Keratinocyte (primary cell): ENCODE data around the gene SLC7A7.

Experiments
- CTCF ChIP-seq, 3 experiments: IDR thresholded peaks in 1 of 3; conservative IDR thresholded peaks in 1 of 3; optimal IDR thresholded peaks in 1 of 3; 2 replicates in 2 of 3; 3 replicates in 1 of 3; pipeline versions ENCODE3 to v1.5.1; 2011; ENCODE audit warnings: low read length in 3 of 3, mild to moderate bottlenecking in 3 of 3, moderate library complexity in 2 of 3, control low read depth in 1 of 3, inconsistent platforms in 1 of 3; ENCODE audit not compliant: insufficient read depth in 2 of 3; ENCODE audit errors: extremely low read depth in 1 of 3
- EZH2 ChIP-seq: IDR thresholded peaks from one replicate; pipeline ENCODE4 v1.6.1; 2012; ENCODE audit warnings: inconsistent platforms, mild to moderate bottlenecking, low read length, moderate library complexity

GRCh38 chr14:22841311-22841710 lies 26.1 kb upstream of the SLC7A7 start:
- TF ChIP-seq CTCF (optimal IDR thresholded peaks at IDR 0.05 in 1 of 3, IDR thresholded peaks at IDR 0.05 in 1 of 3, conservative IDR thresholded peaks at IDR 0.05 in 1 of 3; ENCODE audit: extremely low read depth in 1 of 3, insufficient read depth in 2 of 3, low read length in 3 of 3) (no peak), EZH2 (no peak)
